Esophagus squamous epithelium (tissue), 4 donors: ENCODE results near the gene CTCFL.

Experiments
- POLR2A ChIP-seq, 4 donors: fragments of 450-650 bp; IDR thresholded peaks; one replicate each; pipeline ENCODE4 v1.6.1; 2017; ENCODE audit warnings: antibody characterized with exemption in 4 of 4, mild to moderate bottlenecking in 4 of 4, moderate library complexity in 3 of 4
- TF ChIP-seq, protein P1 (sequence below), 6 experiments: fragments of 450-650 bp in 4 of 6; fragments of 200-600 bp in 2 of 6; sonication (generic) in 2 of 6; IDR thresholded peaks; one replicate each; pipeline ENCODE4 v1.5.1; 2016 to 2019; ENCODE audit warnings: antibody characterized with exemption in 6 of 6, mild to moderate bottlenecking in 4 of 6, moderate library complexity in 4 of 6

DNA sequence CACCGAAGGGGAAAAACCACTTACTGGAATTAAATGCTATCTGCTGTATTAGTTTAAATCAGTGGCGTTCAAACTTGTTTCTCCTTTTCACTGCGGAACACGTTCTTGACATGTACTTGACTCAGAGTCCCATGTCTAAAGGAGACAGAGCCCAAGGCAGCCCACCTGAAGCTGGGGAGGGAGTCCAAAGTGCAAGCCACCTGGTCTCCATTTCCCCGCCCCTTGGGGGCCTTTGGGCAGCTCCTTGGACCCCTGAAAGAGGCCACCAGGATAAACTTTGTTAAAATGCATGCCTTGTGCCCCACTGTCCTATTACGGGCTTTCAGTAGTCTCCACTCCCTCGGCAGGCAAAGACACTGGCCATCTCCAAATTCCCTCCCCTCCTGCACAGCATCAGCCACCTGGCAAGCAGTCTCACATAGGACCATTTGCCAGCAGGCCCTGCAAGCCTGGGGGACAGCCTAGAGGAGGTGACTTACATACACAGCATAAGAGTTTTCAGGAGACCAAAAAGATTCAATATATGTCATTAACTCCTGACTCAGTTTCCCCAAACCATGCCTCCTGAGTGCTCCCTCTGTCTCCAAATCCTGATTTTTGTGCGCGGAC is 42.6 kb upstream of the CTCFL start:
- TF ChIP-seq, protein P1, sequence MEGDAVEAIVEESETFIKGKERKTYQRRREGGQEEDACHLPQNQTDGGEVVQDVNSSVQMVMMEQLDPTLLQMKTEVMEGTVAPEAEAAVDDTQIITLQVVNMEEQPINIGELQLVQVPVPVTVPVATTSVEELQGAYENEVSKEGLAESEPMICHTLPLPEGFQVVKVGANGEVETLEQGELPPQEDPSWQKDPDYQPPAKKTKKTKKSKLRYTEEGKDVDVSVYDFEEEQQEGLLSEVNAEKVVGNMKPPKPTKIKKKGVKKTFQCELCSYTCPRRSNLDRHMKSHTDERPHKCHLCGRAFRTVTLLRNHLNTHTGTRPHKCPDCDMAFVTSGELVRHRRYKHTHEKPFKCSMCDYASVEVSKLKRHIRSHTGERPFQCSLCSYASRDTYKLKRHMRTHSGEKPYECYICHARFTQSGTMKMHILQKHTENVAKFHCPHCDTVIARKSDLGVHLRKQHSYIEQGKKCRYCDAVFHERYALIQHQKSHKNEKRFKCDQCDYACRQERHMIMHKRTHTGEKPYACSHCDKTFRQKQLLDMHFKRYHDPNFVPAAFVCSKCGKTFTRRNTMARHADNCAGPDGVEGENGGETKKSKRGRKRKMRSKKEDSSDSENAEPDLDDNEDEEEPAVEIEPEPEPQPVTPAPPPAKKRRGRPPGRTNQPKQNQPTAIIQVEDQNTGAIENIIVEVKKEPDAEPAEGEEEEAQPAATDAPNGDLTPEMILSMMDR (IDR thresholded peaks at IDR 0.05): no peak
- no peak for TF ChIP-seq POLR2A (IDR thresholded peaks at IDR 0.05)
